Measurements from ENCODE around the gene MCTP2. TPM values are rescaled to one million over a fixed set of nuclear protein-coding genes. Genes with fewer than 3 reads are reported as not detected.

MCTP2 gene
- total and polyA plus RNA-seq, 10 donors: 5.6 to 205 (median 107) TPM

- H3K27ac ChIP-seq: no peak overlapping the region
- WGBS, 5 donors: 67 to 84% (median 81%) methylated on average over 2 of the region's 2 CpGs
- intact Hi-C loops (cut with DNase I; ENCODE audit: low total_unique reads): no loop called here
- no peaks in the 10 kb centered on the region for H3K27me3 ChIP-seq (replicated peaks in 1 of 7)
- no peaks in the 10 kb centered on the region for H3K9me3 ChIP-seq
- TF ChIP-seq POLR2AphosphoS5 (IDR thresholded peaks at IDR 0.05) (no peak), CTCF (IDR thresholded peaks at IDR 0.05 in 8 of 11, conservative IDR thresholded peaks at IDR 0.05 in 3 of 11) (peak; percentile 36 to 78 (median 71))
- peaks cover 0 to 57% (median 26%) of the 10 kb centered on the region in 6 donors for H3K4me1 ChIP-seq
- no peak overlapping the region for H3K4me3 ChIP-seq
- peaks cover 0 to 26% (median 0%) of the 10 kb centered on the region in 6 donors for H3K36me3 ChIP-seq
- DNase-seq: no peak
Measured at GRCh38 chr15:94327356-94327936, 96.1 kb downstream of the MCTP2 start.

DNA sequence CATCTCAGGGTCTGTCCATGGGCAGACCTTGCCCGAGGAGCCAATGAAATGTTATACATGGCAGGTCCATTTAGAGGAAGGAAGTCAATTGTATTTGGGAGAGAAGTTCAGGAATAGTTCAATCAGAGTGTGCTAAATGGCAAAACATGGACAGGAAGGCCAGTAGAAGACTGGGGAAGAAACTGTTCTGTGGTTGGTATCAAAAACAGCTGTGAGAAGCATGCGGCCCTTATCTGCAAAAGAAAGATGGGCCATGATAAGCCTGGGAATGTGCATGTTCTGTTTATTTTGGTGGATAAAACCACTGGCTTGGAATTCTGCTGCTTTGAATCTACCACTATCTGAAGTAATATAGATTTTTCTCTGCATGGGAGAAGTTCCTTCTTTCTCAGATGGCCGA, 100.4 kb downstream of the MCTP2 start:
- Histone ChIP-seq H3K4me1 (peaks cover 0 to 47% (median 14%) of the 10 kb centered on the region in 6 donors), H3K27ac (peak overlapping the region in 3 of 8 donors; percentile 5 to 36 (median 34)), H3K9me3 (no peaks in the 10 kb centered on the region), H3K4me3 (no peak overlapping the region), H3K27me3 (replicated peaks in 1 of 7) (no peaks in the 10 kb centered on the region), H3K36me3 (peaks cover 0 to 38% (median 0%) of the 10 kb centered on the region in 6 donors)
- TF ChIP-seq POLR2A (IDR thresholded peaks at IDR 0.05): no peak
- TF ChIP-seq CTCF (IDR thresholded peaks at IDR 0.05 in 8 of 11, conservative IDR thresholded peaks at IDR 0.05 in 3 of 11): no peak
- no peak for TF ChIP-seq POLR2AphosphoS5 (IDR thresholded peaks at IDR 0.05)
- no peak for DNase-seq
- WGBS, 5 donors: 73 to 83% (median 77%) methylated on average over 3 of the region's 3 CpGs
- intact Hi-C loops (cut with DNase I; ENCODE audit: low total_unique reads): no loop called here

DNA sequence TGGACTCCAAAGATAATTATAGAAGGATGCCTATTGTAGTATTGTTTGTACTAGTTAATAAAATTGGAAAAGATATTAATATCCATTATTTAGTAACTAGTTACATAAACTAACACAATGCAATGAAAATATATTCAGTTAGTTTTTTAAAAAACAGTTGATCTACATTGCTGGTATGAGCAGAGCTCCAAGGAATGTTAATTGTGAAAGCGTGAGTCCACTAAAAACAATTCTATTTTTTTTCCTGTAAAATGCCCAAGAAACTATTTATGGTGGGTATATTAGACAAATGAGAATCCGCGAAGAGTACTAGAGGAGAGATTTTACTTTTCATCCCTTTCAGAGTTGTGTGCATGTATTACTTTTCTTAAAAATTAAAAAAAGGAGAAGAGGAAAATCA, 104.3 kb downstream of the MCTP2 start:
- intact Hi-C loops (cut with DNase I; ENCODE audit: low total_unique reads): no loop called here
- H3K36me3 ChIP-seq: peaks cover 0 to 51% (median under 1%) of the 10 kb centered on the region in 6 donors
- no peak for DNase-seq
- WGBS, 5 donors: 77 to 94% (median 88%) methylated on average over 3 of the region's 3 CpGs
- no peak overlapping the region for H3K4me3 ChIP-seq
- TF ChIP-seq POLR2AphosphoS5 (IDR thresholded peaks at IDR 0.05) (no peak), POLR2A (IDR thresholded peaks at IDR 0.05) (no peak), CTCF (IDR thresholded peaks at IDR 0.05 in 8 of 11, conservative IDR thresholded peaks at IDR 0.05 in 3 of 11) (no peak)
- H3K27ac ChIP-seq: peak overlapping the region in 2 of 8 donors; percentile 50 to 56
- no peaks in the 10 kb centered on the region for H3K9me3 ChIP-seq
- H3K27me3 ChIP-seq (replicated peaks in 1 of 7): no peaks in the 10 kb centered on the region
- peaks cover 0 to 35% (median 8%) of the 10 kb centered on the region in 6 donors for H3K4me1 ChIP-seq

- WGBS, 5 donors: 93 to 98% (median 95%) methylated on average over 13 of the region's 13 CpGs
Measured at GRCh38 chr15:94336817-94337467, 105.6 kb downstream of the MCTP2 start.

More at GRCh38 chr15:94336817-94337467, 105.6 kb downstream of the MCTP2 start:
- intact Hi-C loops (cut with DNase I; ENCODE audit: low total_unique reads): no loop called here
- H3K36me3 ChIP-seq: peaks cover 0 to 61% (median 6%) of the 10 kb centered on the region in 6 donors
- H3K9me3 ChIP-seq: no peaks in the 10 kb centered on the region
- TF ChIP-seq POLR2A (IDR thresholded peaks at IDR 0.05) (no peak), CTCF (IDR thresholded peaks at IDR 0.05 in 8 of 11, conservative IDR thresholded peaks at IDR 0.05 in 3 of 11) (no peak), POLR2AphosphoS5 (IDR thresholded peaks at IDR 0.05) (no peak)
- no peak overlapping the region for H3K4me3 ChIP-seq
- H3K4me1 ChIP-seq: peaks cover 0 to 24% (median 0%) of the 10 kb centered on the region in 6 donors
- no peak overlapping the region for H3K27ac ChIP-seq
- no peaks in the 10 kb centered on the region for H3K27me3 ChIP-seq (replicated peaks in 1 of 7)
- no peak for DNase-seq

Measured in spleen (tissue), 11 donors.